HFFc6 (cell line): ENCODE data around the gene GALNT1. TPM values are rescaled to one million over a fixed set of nuclear protein-coding genes. Genes with fewer than 3 reads are reported as not detected.

Experiments
- DNase-seq: peaks from one replicate; pipeline ENCODE4 v3.0.0-alpha.2; 2018
- H3K27ac Mint-ChIP-seq: 2 replicates; pipeline ENCODE4 v1.8.0; 2020; ENCODE audit warnings: mild to moderate bottlenecking, mixed read lengths
- H3K27me3 Mint-ChIP-seq: 2 replicates; pipeline ENCODE4 v1.8.0; 2021; ENCODE audit warnings: mild to moderate bottlenecking, moderate library complexity, mixed read lengths; ENCODE audit not compliant: insufficient read depth
- H3K36me3 Mint-ChIP-seq: 2 replicates; pipeline ENCODE4 v1.8.0; 2021; ENCODE audit warnings: low read depth, mixed read lengths
- H3K4me1 Mint-ChIP-seq: 2 replicates; pipeline ENCODE4 v1.8.0; 2020; ENCODE audit warnings: low read depth, mixed read lengths
- H3K4me3 Mint-ChIP-seq: 2 replicates; pipeline ENCODE4 v1.8.0; 2020; ENCODE audit warnings: mild to moderate bottlenecking, moderate library complexity, mixed read lengths
- H3K9me3 Mint-ChIP-seq: 2 replicates; pipeline ENCODE4 v1.8.0; 2020; ENCODE audit warnings: mild to moderate bottlenecking, mixed read lengths
- CTCF ChIP-seq: fragments of 200-600 bp; sonication (generic); IDR thresholded peaks from 2 replicates; pipeline ENCODE4 v1.5.0; 2021; ENCODE audit warnings: antibody characterized with exemption, mild to moderate bottlenecking
- total RNA-seq, 6 experiments: library from RNA; stranded (reverse); fragmentation: NEBNext Ultra II Directional; extraction: Animal tissue kit (Norgen Biotek cat#: 25700); gene quantifications; 2 replicates in 1 of 6; 3 replicates in 5 of 6; pipeline ENCODE4 v1.2.3, GENCODE V29; 2021

Gene GALNT1
- total RNA-seq, 6 experiments from 2014 or later: 36.4 to 48.2 (median 40.2) TPM

- no peak for DNase-seq
- H3K4me3 Mint-ChIP-seq: no peak overlapping the region
- no peak for TF ChIP-seq CTCF
- no peaks in the 10 kb centered on the region for H3K27me3 Mint-ChIP-seq
- H3K9me3 Mint-ChIP-seq: no peaks in the 10 kb centered on the region
- H3K4me1 Mint-ChIP-seq: no peaks in the 10 kb centered on the region
- H3K36me3 Mint-ChIP-seq: no peaks in the 10 kb centered on the region
- no peak overlapping the region for H3K27ac Mint-ChIP-seq
These were observed 113.3 kb downstream of the GALNT1 start for GRCh38 chr18:35694808-35695207.

DNA sequence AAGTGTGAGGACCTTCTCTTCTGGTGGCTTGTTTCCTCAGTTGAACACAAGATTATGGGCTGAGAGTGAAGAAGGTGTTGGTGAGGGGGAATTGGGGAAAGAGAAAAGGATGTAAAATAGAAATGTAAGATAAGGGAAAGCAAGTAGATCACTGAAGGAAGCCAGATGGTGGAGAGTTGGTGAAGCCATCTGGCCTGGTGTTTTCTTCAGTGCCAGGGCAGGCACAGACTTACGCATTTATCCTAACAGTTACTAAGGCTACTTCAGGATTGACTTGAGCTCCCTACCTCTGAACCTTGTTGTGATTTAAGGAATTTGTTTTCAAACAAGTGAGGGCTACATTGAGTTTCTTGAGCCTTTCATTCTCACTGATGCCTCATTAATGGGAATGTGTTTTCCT is 113.8 kb downstream of the GALNT1 start:
- Mint-ChIP-seq H3K4me3 (no peak overlapping the region), H3K27me3 (no peaks in the 10 kb centered on the region), H3K36me3 (no peaks in the 10 kb centered on the region), H3K4me1 (no peaks in the 10 kb centered on the region), H3K9me3 (no peaks in the 10 kb centered on the region), H3K27ac (no peak overlapping the region)
- TF ChIP-seq CTCF: no peak
- DNase-seq: no peak

DNA sequence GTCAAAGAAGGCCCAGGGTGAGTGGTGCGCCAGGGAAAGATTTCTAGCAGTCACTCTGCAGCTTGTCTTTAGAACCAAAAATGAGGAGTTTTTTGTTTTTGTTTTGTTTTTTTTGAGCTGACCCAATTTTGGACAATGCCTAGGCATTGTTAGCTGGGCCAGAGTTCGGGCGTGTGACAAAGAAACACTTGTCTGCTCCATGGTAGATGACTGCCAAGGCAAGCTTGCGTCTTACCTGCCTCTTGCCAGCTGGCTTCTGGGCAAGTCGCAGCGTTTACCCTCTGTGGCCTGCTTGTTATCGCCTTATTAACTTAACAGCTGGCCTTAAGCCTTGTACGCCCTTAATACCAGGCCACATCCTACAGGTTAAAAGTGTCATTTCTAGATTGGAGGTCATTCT is 114.3 kb downstream of the GALNT1 start:
- H3K27me3 Mint-ChIP-seq: no peaks in the 10 kb centered on the region

GRCh38 chr18:35696307-35696706 is 114.8 kb downstream of the GALNT1 start:
- Mint-ChIP-seq H3K27ac (no peak overlapping the region), H3K36me3 (no peaks in the 10 kb centered on the region), H3K27me3 (no peaks in the 10 kb centered on the region), H3K9me3 (no peaks in the 10 kb centered on the region), H3K4me1 (no peaks in the 10 kb centered on the region), H3K4me3 (no peak overlapping the region)
- no peak for TF ChIP-seq CTCF
- no peak for DNase-seq

More for the DNA sequence above, 114.3 kb downstream of the GALNT1 start:
- Mint-ChIP-seq H3K9me3 (no peaks in the 10 kb centered on the region), H3K27ac (no peak overlapping the region), H3K4me3 (no peak overlapping the region), H3K36me3 (no peaks in the 10 kb centered on the region), H3K4me1 (no peaks in the 10 kb centered on the region)
- no peak for DNase-seq
- no peak for TF ChIP-seq CTCF

- DNase-seq: no peak
- H3K4me3 Mint-ChIP-seq: no peak overlapping the region
- TF ChIP-seq CTCF: no peak
- H3K27me3 Mint-ChIP-seq: no peaks in the 10 kb centered on the region
- no peaks in the 10 kb centered on the region for H3K9me3 Mint-ChIP-seq
- no peak overlapping the region for H3K27ac Mint-ChIP-seq
- no peaks in the 10 kb centered on the region for H3K36me3 Mint-ChIP-seq
- H3K4me1 Mint-ChIP-seq: peaks cover 6% of the 10 kb centered on the region
These were observed 116.3 kb downstream of the GALNT1 start for GRCh38 chr18:35697869-35698268.

DNA sequence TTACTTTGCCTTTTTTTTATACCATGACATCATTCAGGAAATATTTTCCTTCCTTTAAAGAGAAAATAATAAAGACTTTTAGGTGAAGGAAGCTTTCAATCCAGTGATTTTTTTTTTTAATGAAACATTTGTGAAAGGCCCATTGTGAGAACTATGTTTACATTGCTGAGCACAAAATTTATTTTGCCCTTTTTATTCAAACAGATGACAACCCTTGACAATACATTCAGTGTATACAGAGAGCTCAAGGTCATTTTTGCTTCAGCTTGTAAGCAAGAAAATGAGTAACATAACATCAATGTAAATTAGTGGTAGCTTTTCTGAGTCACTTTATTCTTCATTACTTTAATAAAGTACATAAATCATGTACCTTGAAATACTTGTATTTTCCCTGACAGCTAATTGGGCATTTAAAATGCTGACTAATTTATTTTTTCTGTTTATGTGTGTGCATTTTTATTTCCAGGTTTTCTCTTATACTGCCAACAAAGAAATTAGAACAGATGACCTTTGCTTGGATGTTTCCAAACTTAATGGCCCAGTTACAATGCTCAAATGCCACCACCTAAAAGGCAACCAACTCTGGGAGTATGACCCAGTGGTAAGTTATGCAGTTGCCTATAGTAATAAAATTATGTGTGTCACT is 121.6 kb downstream of the GALNT1 start:
- no peaks in the 10 kb centered on the region; the same call in 1 of the 2 replicates for H3K27me3 Mint-ChIP-seq
- DNase-seq: peak; percentile 24
- peak overlapping the region; percentile 38; the same call in 1 of the 2 replicates for H3K27ac Mint-ChIP-seq
- peaks cover 20% of the 10 kb centered on the region for H3K4me1 Mint-ChIP-seq
- H3K4me3 Mint-ChIP-seq: no peak overlapping the region
- H3K36me3 Mint-ChIP-seq: no peaks in the 10 kb centered on the region
- no peak for TF ChIP-seq CTCF
- H3K9me3 Mint-ChIP-seq: no peaks in the 10 kb centered on the region
